Neutrophil (primary cell): ENCODE results near the gene PROB1.
A peak's percentile ranks its signal among the peaks of the same experiment; 100 is the strongest.

Experiments
- H3K27ac ChIP-seq: fragments of 200-600 bp; sonication (generic); 2 replicates; pipeline ENCODE4 v1.5.1; 2016; ENCODE audit warnings: mild to moderate bottlenecking, moderate library complexity
- H3K27me3 ChIP-seq: fragments of 200-600 bp; sonication (generic); 2 replicates; pipeline ENCODE4 v1.6.0; 2016; ENCODE audit warnings: mild to moderate bottlenecking
- H3K36me3 ChIP-seq: fragments of 200-600 bp; sonication (generic); 2 replicates; pipeline ENCODE4 v1.5.1; 2017
- H3K4me1 ChIP-seq, 2 experiments: fragments of 200-600 bp in 1 of 2; sonication (generic) in 1 of 2; 1 replicate in 1 of 2; 2 replicates in 1 of 2; pipeline versions ENCODE4 v1.5.1 to v1.6.1; 2013 to 2016; ENCODE audit warnings: low read depth in 1 of 2, low read length in 1 of 2, mild to moderate bottlenecking in 1 of 2, moderate library complexity in 1 of 2; ENCODE audit not compliant: control insufficient read depth in 1 of 2, insufficient read depth in 1 of 2
- H3K4me3 ChIP-seq, 2 experiments: fragments of 200-600 bp in 1 of 2; sonication (generic) in 1 of 2; 1 replicate in 1 of 2; 2 replicates in 1 of 2; pipeline ENCODE4 v1.5.1; 2013 to 2016; ENCODE audit warnings: low read depth in 1 of 2, low read length in 1 of 2, mild to moderate bottlenecking in 1 of 2, moderate library complexity in 1 of 2
- H3K9me3 ChIP-seq: fragments of 200-600 bp; sonication (generic); 2 replicates; pipeline ENCODE4 v1.5.1; 2016
- CTCF ChIP-seq: fragments of 200-600 bp; sonication (generic); IDR thresholded peaks from 2 replicates; pipeline ENCODE4 v1.5.1; 2016; ENCODE audit warnings: antibody characterized with exemption

The PROB1 gene

GRCh38 chr5:139399501-139400121 lies 4.7 kb upstream of the PROB1 start:
- H3K4me3 ChIP-seq, result no peak overlapping the region
- no peaks in the 10 kb centered on the region for H3K9me3 ChIP-seq
- H3K4me1 ChIP-seq, result peaks cover 13 to 17% of the 10 kb centered on the region in 2 experiments
- H3K27ac ChIP-seq, result no peak overlapping the region
- no peaks in the 10 kb centered on the region for H3K36me3 ChIP-seq
- H3K27me3 ChIP-seq, result peaks cover 14% of the 10 kb centered on the region
- TF ChIP-seq CTCF, result no peak

- H3K4me3 ChIP-seq, result no peak overlapping the region
- no peak overlapping the region for H3K27ac ChIP-seq
- peaks cover 31% of the 10 kb centered on the region for H3K27me3 ChIP-seq
- H3K9me3 ChIP-seq, result no peaks in the 10 kb centered on the region
- peaks cover 17 to 19% of the 10 kb centered on the region in 2 experiments for H3K4me1 ChIP-seq
- no peaks in the 10 kb centered on the region for H3K36me3 ChIP-seq
- no peak for TF ChIP-seq CTCF
Observed at GRCh38 chr5:139397921-139398320, 3.0 kb upstream of the PROB1 start.

GRCh38 chr5:139396691-139397090 lies 1.8 kb upstream of the PROB1 start:
- Histone ChIP-seq H3K36me3 (no peaks in the 10 kb centered on the region), H3K27me3 (peaks cover 43% of the 10 kb centered on the region), H3K4me1 (peaks cover 27 to 29% of the 10 kb centered on the region in 2 experiments), H3K4me3 (no peak overlapping the region), H3K9me3 (no peaks in the 10 kb centered on the region), H3K27ac (no peak overlapping the region)
- no peak for TF ChIP-seq CTCF

- Histone ChIP-seq H3K27me3 (peaks cover 49% of the 10 kb centered on the region), H3K36me3 (no peaks in the 10 kb centered on the region), H3K9me3 (no peaks in the 10 kb centered on the region), H3K4me1 (peaks cover 29 to 32% of the 10 kb centered on the region in 2 experiments), H3K27ac (no peak overlapping the region), H3K4me3 (no peak overlapping the region)
- TF ChIP-seq CTCF, result no peak
Observed at GRCh38 chr5:139395844-139396640, 1.1 kb upstream of the PROB1 start.

- Histone ChIP-seq H3K36me3 (no peaks in the 10 kb centered on the region), H3K27ac (no peak overlapping the region), H3K9me3 (no peaks in the 10 kb centered on the region), H3K4me1 (peaks cover 29 to 32% of the 10 kb centered on the region in 2 experiments), H3K4me3 (peak overlapping the region; percentile 59 to 73), H3K27me3 (peaks cover 55% of the 10 kb centered on the region)
- TF ChIP-seq CTCF, result no peak
Observed at GRCh38 chr5:139394123-139394653, 716 bp downstream of the PROB1 start.
